ENCODE measurements around the gene ANG.

Gene ANG

DNA sequence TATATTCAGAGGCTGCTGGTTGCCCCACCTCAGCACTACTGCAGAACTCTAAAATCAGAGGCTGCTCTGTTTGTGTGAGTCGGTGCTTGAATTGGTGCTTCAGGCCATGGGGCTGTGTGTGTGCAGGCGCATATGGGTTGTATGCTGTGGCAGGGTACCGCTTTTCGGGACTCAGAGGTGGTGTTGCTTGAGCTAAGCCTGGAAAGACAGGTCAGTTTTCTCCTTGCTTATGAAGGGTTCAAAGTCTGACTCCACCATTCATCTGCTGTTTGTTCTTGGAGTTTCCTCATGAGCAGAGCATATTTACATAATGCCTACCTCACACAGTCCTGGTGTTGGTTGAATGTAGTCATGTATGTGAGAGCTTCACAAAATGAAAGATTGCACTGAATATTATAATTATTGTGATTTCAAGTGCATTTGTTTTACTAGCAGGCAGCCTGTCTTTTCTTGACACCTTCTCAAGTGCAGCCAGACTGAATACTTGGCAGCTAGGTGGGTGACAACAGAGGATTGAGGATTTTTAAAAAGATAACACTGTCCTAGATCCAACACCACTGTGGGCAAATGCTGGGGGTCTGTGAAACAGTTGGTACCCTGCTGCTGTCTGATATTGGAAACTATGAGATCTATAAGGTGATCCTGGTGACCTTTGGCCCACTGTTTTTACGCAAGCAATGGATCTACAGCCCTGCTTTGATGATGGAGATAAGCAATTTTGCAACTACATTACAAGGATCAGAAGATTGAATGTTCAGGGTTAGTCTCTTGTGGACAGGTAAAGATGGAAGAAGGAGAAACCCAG is 1.0 kb upstream of the ANG start:
- TF ChIP-seq POLR2AphosphoS5 (IDR thresholded peaks at IDR 0.05; ENCODE audit: low read depth, low read length) (no peak), SIN3A (IDR thresholded peaks at IDR 0.05; ENCODE audit: borderline replicate concordance, insufficient read depth, low read length) (no peak), FOXP2 (optimal IDR thresholded peaks at IDR 0.05; ENCODE audit: borderline replicate concordance, extremely low read depth, extremely low read length, insufficient read depth) (no peak), TAF1 (IDR thresholded peaks at IDR 0.05; ENCODE audit: borderline replicate concordance, insufficient read depth, low read length) (no peak)
- TF ChIP-seq, protein P1, sequence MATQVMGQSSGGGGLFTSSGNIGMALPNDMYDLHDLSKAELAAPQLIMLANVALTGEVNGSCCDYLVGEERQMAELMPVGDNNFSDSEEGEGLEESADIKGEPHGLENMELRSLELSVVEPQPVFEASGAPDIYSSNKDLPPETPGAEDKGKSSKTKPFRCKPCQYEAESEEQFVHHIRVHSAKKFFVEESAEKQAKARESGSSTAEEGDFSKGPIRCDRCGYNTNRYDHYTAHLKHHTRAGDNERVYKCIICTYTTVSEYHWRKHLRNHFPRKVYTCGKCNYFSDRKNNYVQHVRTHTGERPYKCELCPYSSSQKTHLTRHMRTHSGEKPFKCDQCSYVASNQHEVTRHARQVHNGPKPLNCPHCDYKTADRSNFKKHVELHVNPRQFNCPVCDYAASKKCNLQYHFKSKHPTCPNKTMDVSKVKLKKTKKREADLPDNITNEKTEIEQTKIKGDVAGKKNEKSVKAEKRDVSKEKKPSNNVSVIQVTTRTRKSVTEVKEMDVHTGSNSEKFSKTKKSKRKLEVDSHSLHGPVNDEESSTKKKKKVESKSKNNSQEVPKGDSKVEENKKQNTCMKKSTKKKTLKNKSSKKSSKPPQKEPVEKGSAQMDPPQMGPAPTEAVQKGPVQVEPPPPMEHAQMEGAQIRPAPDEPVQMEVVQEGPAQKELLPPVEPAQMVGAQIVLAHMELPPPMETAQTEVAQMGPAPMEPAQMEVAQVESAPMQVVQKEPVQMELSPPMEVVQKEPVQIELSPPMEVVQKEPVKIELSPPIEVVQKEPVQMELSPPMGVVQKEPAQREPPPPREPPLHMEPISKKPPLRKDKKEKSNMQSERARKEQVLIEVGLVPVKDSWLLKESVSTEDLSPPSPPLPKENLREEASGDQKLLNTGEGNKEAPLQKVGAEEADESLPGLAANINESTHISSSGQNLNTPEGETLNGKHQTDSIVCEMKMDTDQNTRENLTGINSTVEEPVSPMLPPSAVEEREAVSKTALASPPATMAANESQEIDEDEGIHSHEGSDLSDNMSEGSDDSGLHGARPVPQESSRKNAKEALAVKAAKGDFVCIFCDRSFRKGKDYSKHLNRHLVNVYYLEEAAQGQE (IDR thresholded peaks at IDR 0.05; ENCODE audit: insufficient read depth in 1 of 2, low read depth in 2 of 2, low read length in 2 of 2), result no peak

DNA sequence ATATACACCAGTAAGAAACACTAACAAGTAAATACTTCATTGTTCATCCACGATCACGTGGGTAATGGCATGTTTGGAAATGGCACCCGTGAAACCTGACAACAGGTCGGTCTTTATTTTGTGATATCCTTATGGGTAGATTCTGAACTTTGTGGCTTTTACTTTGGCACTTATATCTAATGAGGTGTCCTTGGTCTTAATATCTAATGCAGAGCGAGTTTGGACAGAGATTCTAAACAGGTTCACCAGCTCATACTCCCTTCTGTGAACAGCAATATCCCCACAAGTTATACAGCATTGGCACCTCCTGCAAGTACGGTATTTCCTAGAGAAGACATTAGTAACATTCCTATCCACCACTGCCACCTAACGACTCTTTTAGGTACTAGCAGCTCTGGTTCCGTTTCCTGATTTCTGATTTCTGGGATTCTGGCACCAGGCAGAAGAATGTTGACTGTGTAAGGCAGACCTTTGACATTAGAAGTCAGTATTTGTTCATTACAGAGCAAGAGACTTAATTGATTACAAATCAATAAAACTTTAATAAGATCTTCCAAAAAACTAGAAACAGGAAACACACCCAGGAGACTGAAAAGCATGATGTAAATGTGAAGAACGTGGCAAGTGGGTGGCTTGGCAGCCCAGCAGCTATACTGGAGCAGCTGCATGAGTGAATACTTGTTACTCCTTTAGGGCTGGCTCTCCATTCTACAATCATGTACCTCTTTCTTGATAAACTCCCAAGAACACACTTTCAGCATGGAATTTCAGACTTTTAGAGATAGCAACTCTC is 2.5 kb downstream of the ANG start:
- TF ChIP-seq TAF1 (IDR thresholded peaks at IDR 0.05; ENCODE audit: borderline replicate concordance, insufficient read depth, low read length), result no peak
- TF ChIP-seq SIN3A (IDR thresholded peaks at IDR 0.05; ENCODE audit: borderline replicate concordance, insufficient read depth, low read length), result no peak
- TF ChIP-seq, protein P1 (IDR thresholded peaks at IDR 0.05; ENCODE audit: insufficient read depth in 1 of 2, low read depth in 2 of 2, low read length in 2 of 2), result no peak
- TF ChIP-seq FOXP2 (optimal IDR thresholded peaks at IDR 0.05; ENCODE audit: borderline replicate concordance, extremely low read depth, extremely low read length, insufficient read depth), result no peak

DNA sequence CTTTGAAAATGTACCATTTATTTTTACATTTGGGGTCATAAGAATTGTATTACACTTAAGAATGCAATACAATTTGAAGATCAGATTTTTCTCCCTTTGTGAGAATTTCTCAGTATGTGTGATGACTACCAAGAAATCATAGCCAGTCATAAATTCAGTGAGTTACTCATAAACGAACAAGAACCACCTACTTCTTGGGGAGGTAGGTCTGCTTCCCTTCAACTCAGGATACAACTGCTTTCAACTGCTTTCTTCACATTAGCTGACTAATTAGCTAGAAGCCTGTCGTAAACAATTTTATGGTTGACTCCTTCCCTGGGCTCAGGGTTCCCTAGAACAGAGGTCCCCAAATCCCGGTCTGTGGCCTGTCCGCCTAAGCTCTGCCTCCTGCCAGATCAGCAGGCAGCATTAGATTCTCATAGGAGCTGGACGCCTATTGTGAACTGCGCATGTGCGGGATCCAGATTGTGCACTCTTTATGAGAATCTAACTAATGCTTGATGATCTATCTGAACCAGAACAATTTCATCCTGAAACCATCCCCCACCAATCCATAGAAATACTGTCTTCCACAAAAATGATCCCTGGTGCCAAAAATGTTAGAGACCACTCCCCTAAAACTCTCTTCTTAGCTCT is 3.7 kb downstream of the ANG start:
- no peak for TF ChIP-seq TAF1 (IDR thresholded peaks at IDR 0.05; ENCODE audit: borderline replicate concordance, insufficient read depth, low read length)
- no peak for TF ChIP-seq SIN3A (IDR thresholded peaks at IDR 0.05; ENCODE audit: borderline replicate concordance, insufficient read depth, low read length)

DNA sequence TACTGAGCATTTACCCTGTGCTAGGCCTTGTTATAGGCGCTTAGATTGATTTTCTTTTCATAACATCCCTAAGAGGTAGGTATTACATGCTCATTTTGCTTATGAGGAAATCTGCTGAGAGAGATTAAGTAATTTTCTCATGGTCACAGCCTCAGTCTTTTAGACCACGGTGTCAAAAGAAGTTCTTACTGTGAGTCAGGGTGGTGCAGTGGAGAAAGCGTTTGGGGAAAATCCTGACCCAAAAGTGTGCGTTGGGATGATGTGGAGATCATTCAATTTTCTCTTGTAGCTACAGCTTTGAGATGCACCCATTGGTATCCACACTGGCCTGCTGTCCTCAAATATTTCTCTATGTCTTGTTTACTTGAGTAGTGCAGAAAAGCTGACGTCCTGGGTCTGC is 8.2 kb downstream of the ANG start:
- TF ChIP-seq POLR2AphosphoS5 (IDR thresholded peaks at IDR 0.05; ENCODE audit: low read depth, low read length), result no peak
- no peak for TF ChIP-seq FOXP2 (optimal IDR thresholded peaks at IDR 0.05; ENCODE audit: borderline replicate concordance, extremely low read depth, extremely low read length, insufficient read depth)
- TF ChIP-seq, protein P1 (IDR thresholded peaks at IDR 0.05; ENCODE audit: insufficient read depth in 1 of 2, low read depth in 2 of 2, low read length in 2 of 2), result no peak
- no peak for TF ChIP-seq TAF1 (IDR thresholded peaks at IDR 0.05; ENCODE audit: borderline replicate concordance, insufficient read depth, low read length)
- TF ChIP-seq SIN3A (IDR thresholded peaks at IDR 0.05; ENCODE audit: borderline replicate concordance, insufficient read depth, low read length), result no peak

DNA sequence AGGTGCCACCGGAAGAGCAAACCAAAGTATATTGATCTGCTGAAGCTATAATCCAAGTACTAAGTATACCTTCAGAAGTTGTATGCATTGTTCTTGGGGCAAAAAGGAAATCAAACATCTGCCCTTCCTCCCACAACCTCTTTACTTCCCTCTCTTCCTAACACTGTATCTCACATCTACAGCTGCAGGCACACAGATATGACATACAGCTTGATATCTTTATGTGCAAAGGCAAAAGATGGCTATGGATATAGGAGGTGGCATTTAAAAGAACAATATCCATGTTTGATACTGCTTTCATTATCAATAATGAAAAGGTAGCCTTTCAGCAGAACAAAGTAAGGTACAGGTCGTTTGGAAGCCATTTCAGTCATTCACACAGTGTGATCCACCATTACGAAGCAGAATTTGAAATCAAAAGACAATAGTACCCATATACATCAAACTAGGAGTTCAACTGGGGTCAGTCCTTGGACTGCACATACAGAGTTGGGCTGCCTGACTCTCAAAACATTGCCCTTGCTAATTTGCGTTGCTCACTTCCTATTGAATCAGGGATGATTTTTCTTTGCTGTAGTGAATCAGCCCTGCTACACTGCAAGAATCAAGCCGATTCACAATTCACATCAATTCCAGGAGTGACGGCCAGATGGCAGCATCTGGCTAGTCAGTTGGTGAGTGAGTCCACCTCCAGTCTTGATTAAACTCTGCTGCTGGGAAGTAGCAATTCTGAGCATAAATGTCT is 8.9 kb downstream of the ANG start:
- no peak for TF ChIP-seq TAF1 (IDR thresholded peaks at IDR 0.05; ENCODE audit: borderline replicate concordance, insufficient read depth, low read length)
